ENCODE results near the gene GARIN5A.

DNA sequence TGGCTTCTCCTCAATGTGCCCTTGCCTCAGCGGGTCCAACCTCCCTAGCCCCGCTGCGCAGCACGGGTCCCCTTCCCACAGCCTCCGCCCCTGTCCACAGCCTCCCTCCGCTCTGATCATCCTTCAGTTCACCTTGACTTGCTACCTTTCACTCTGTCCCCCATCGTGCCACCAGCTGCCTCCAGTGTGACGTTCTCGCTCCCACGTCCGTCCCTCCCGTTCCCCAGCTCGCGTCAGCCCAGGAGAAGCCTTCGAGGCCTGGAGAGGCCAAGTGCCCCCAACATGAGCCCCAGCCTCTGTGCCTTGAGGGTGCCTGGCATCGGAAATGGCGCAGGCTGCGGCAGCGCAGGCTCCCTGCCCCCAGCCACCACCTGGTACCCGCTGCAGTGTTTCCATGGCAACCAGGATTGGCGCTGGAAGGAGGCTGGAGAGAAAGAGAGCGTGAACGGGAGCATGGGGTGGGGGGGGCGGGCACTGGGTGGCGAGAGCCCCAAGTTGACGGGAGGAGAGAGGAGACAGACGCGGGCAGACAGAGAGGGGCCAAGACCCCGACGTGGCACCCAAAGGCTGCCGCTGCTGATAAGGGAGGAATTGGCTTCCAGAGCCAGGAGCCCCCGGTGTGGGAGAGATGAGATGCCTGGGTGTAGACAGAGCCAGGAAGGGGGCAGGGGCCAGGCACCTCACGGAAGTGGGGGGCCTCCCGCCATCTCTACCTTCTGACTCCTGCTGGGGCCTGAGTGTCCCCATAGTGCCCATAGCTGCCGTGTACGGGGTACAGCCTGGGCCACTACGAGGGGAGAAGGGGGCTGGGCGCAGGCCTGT lies 37.9 kb upstream of the GARIN5A start:
- TF ChIP-seq CTCF (IDR thresholded peaks at IDR 0.05) (no peak), POLR2A (IDR thresholded peaks at IDR 0.05) (no peak)
